Measurements from ENCODE around the gene TMEM258. TPM values are rescaled to one million over a fixed set of nuclear protein-coding genes. Genes with fewer than 3 reads are reported as not detected.

Gene TMEM258
- total RNA-seq, 1 experiment from 2014 or later, result 201 TPM

- no peak overlapping the region; the same call in 1 of the 2 replicates for H3K4ac ChIP-seq (ENCODE audit: low read depth, low read length)
- no peak overlapping the region for H4K5ac ChIP-seq (ENCODE audit: insufficient read length, low read depth, low read length)
- H2BK20ac ChIP-seq (ENCODE audit: low read depth, low read length, poor library complexity, severe bottlenecking), result no peak overlapping the region
- H3K9me3 ChIP-seq (ENCODE audit: control insufficient read depth, low read depth, low read length), result no peaks in the 10 kb centered on the region
- H2BK120ac ChIP-seq (ENCODE audit: low read depth, low read length, poor library complexity, severe bottlenecking), result no peak overlapping the region
- Mint-ChIP-seq H3K27ac (peak overlapping the region; percentile 100), H3K4me1 (peaks cover 19 to 22% of the 10 kb centered on the region in 2 experiments), H3K4me3 (peak overlapping the region; percentile 94 to 99), H3K36me3 (ENCODE audit: insufficient read depth in 1 of 3, low read depth in 3 of 3) (peaks cover 31 to 37% (median 34%) of the 10 kb centered on the region in 3 experiments; a peak in 6 of 7 replicates), H3K27me3 (ENCODE audit: low read depth) (no peaks in the 10 kb centered on the region), H3K9me3 (peaks cover 0 to 2% of the 10 kb centered on the region in 2 experiments; a peak in 2 of 5 replicates)
- H3K18ac ChIP-seq (ENCODE audit: insufficient read length, low read depth, low read length), result peak overlapping the region; percentile 92
- no peak overlapping the region for H3K23ac ChIP-seq (ENCODE audit: insufficient read length, low read depth, low read length)
- no peaks in the 10 kb centered on the region for H3K27me3 ChIP-seq (ENCODE audit: insufficient read depth, low read length)
- peak overlapping the region; percentile 88 for H3K14ac ChIP-seq (ENCODE audit: insufficient read depth, low read length)
- no peak overlapping the region for H2BK12ac ChIP-seq (ENCODE audit: insufficient read length, low read depth, low read length)
- H2AFZ ChIP-seq (ENCODE audit: low read length), result no peak overlapping the region
- H3K27ac ChIP-seq (ENCODE audit: insufficient read length, low read depth, low read length), result peak overlapping the region; percentile 13
- H2BK15ac ChIP-seq (ENCODE audit: low read depth, low read length), result no peak overlapping the region
- peak overlapping the region; percentile 89 for H3K9ac ChIP-seq (ENCODE audit: extremely low read depth, insufficient read length, low read length)
- no peak overlapping the region for H4K8ac ChIP-seq (replicated peaks; ENCODE audit: insufficient read length, low read depth, low read length)
- H2BK5ac ChIP-seq (ENCODE audit: insufficient read length, low read length), result peak overlapping the region; percentile 33
- peak overlapping the region; percentile 41 for H3K4me2 ChIP-seq (ENCODE audit: insufficient read depth, insufficient read length, low read length)
- H3K4me1 ChIP-seq (ENCODE audit: insufficient read depth, low read length), result peaks cover 8% of the 10 kb centered on the region
- H3K23me2 ChIP-seq (ENCODE audit: insufficient read length, low read depth, low read length, poor library complexity, severe bottlenecking), result peaks cover 6% of the 10 kb centered on the region
- H4K91ac ChIP-seq (ENCODE audit: insufficient read length, low read depth, low read length), result no peak overlapping the region
- no peak overlapping the region for H3T11ph ChIP-seq (ENCODE audit: low read length)
- DNase-seq, result peak; percentile 84
- TF ChIP-seq CTCF (conservative IDR thresholded peaks at IDR 0.05), result no peak
- no CpG with 5 or more reads among the region's 69 CpGs for WGBS (ENCODE audit: extremely low coverage, insufficient read length, low lambda C conversion rate)
- no peak overlapping the region for H2AK5ac ChIP-seq (ENCODE audit: insufficient read length, low read length)
- H3K56ac ChIP-seq (ENCODE audit: insufficient read length, low read depth, low read length), result no peak overlapping the region
- H4K20me1 ChIP-seq (ENCODE audit: control insufficient read depth, insufficient read depth, insufficient read length), result no peaks in the 10 kb centered on the region
- H3K79me1 ChIP-seq (ENCODE audit: insufficient read depth, low read depth, low read length, poor library complexity, severe bottlenecking), result no peaks in the 10 kb centered on the region
- peaks cover 5% of the 10 kb centered on the region; the same call in 1 of the 2 replicates for H3K79me2 ChIP-seq (ENCODE audit: insufficient read depth, low read length)
Observed at GRCh38 chr11:61815790-61816735, 23.7 kb upstream of the TMEM258 start.
